GM12872 (cell line): ENCODE data around the gene NR2F1.

Experiments used
- CTCF ChIP-seq: IDR thresholded peaks from 3 replicates; pipeline ENCODE4 v1.5.1; 2011; ENCODE audit warnings: low read depth, mild to moderate bottlenecking, low read length, moderate library complexity; ENCODE audit not compliant: insufficient read depth

Gene NR2F1

GRCh38 chr5:93591323-93591945 is 8.4 kb downstream of the NR2F1 start:
- TF ChIP-seq CTCF = no peak

DNA sequence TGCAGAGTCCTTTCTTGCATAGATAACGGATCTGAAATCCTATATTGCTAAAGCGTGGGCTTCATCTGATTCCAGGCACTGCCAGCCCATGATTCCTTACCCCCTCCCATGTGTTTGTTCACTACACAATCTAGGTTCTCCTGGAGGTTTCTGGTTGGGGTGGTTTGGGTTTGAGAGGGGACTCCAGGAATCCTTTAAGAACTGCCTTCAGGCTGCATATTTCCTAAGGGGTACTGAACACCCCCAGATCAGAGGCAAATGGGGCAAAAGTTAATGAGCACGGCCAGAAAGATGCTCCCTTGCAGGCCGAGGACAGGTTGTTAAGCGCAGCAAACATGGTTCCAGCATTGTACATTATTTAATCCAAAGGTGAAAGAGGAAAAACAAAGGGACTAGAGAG is 9.9 kb downstream of the NR2F1 start:
- TF ChIP-seq CTCF = no peak

DNA sequence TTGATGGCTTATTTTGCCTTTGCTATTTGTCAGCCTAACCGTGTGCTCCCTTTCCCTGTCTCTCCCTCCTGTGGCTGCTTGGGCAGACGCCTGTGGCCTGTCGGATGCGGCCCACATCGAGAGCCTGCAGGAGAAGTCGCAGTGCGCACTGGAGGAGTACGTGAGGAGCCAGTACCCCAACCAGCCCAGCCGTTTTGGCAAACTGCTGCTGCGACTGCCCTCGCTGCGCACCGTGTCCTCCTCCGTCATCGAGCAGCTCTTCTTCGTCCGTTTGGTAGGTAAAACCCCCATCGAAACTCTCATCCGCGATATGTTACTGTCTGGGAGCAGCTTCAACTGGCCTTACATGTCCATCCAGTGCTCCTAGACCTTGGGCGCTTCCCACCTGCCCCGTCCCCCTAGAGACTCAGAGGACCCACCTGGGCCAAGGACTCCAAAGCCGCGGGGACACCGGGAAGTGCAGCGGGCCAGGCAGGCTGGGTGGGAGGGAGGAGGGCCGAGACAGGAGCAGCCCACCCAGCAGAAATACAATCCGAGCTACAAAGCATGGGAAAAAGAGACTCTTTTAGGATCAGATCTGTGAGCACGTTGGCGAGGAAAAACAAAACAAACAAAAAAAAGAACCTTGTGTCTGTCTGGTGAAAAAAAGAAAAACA is 10.6 kb downstream of the NR2F1 start:
- no peak for TF ChIP-seq CTCF

GRCh38 chr5:93594591-93595419 is 11.8 kb downstream of the NR2F1 start:
- no peak for TF ChIP-seq CTCF

GRCh38 chr5:93595420-93596147 is 12.6 kb downstream of the NR2F1 start:
- TF ChIP-seq CTCF = no peak

DNA sequence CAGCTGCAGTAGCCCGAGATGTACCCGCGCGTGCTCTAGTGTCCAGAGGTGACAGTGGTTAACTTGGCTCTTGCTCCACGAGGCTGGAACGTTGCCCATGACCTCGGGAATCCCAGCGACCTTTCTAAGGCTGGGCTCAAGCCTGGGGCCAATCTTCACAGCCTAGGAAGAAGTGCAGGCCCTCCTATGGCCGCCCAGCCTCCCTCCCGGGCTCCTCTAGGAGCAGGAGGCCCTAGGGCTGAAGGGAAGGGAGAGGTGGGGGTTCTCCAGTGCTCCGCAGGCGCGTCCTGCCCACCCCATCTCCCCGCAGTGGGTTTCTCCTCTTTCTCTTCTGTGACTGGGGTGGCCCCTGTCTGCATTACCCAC is 13.3 kb downstream of the NR2F1 start:
- no peak for TF ChIP-seq CTCF
